Muscle layer of colon (tissue), 2 donors: ENCODE measurements around the gene VILL.
A peak's percentile ranks its signal among the peaks of the same experiment; 100 is the strongest.

ENCODE experiments used
- H3K27ac ChIP-seq: one replicate; pipeline ENCODE4 v1.7.0; 2013; ENCODE audit warnings: low read depth, mild to moderate bottlenecking, low read length, moderate library complexity
- H3K27me3 ChIP-seq, 2 donors: one replicate each; pipeline ENCODE4 v1.7.0; 2013; ENCODE audit warnings: low read length in 2 of 2, mild to moderate bottlenecking in 2 of 2; ENCODE audit not compliant: insufficient read depth in 2 of 2, control insufficient read depth in 1 of 2
- H3K36me3 ChIP-seq: one replicate; pipeline ENCODE4 v1.7.0; 2013; ENCODE audit warnings: mild to moderate bottlenecking, low read length; ENCODE audit not compliant: insufficient read depth
- H3K4me1 ChIP-seq: one replicate; pipeline ENCODE4 v1.7.0; 2013; ENCODE audit warnings: mild to moderate bottlenecking, low read length; ENCODE audit not compliant: insufficient read depth
- H3K4me3 ChIP-seq, 2 donors: one replicate each; pipeline ENCODE4 v1.7.0; 2013; ENCODE audit warnings: low read length in 2 of 2, low read depth in 1 of 2, mild to moderate bottlenecking in 1 of 2, moderate library complexity in 1 of 2
- H3K9ac ChIP-seq: one replicate; pipeline ENCODE4 v1.7.0; 2013; ENCODE audit warnings: low read length
- H3K9me3 ChIP-seq: one replicate; pipeline ENCODE4 v1.7.0; 2013; ENCODE audit warnings: mild to moderate bottlenecking, low read length
- donor health status: abdominal sarcoma.
- donor health status: Adenocarcinoma of cecum.

VILL gene

DNA sequence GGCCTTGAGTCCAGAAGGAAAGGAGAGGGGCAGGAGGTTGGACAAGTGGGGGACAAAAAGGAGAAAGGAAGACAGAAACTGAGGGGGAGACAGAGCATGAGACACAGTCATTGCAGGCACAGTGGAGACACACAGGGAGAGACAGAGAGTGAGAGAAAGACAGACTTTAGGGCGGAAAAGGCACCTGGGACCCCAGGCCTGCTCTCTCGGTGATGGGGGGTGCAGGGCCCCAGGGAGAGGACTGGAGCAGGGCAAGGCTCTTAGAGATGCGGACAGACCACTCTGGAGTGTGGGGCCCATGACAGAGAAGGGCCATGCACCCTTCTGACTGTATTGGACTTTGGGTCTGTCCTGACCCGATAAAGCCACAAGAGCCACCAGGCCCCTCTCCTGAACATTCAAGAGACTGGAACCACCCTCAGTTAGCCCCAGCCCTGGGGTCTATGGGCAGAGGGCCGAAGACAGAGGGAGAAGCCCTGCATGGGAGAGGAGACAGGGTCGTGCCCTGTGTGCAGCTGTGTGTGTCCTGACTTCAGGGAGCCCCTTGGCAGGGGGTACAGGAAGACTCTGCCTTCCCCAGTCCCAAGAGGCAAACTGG lies 26.4 kb downstream of the VILL start:
- no peaks in the 10 kb centered on the region for H3K27me3 ChIP-seq
- no peak overlapping the region for H3K9ac ChIP-seq
- H3K4me3 ChIP-seq, result no peak overlapping the region
- peaks cover 37% of the 10 kb centered on the region for H3K36me3 ChIP-seq
- no peak overlapping the region for H3K27ac ChIP-seq
- no peaks in the 10 kb centered on the region for H3K9me3 ChIP-seq
- H3K4me1 ChIP-seq, result no peaks in the 10 kb centered on the region

DNA sequence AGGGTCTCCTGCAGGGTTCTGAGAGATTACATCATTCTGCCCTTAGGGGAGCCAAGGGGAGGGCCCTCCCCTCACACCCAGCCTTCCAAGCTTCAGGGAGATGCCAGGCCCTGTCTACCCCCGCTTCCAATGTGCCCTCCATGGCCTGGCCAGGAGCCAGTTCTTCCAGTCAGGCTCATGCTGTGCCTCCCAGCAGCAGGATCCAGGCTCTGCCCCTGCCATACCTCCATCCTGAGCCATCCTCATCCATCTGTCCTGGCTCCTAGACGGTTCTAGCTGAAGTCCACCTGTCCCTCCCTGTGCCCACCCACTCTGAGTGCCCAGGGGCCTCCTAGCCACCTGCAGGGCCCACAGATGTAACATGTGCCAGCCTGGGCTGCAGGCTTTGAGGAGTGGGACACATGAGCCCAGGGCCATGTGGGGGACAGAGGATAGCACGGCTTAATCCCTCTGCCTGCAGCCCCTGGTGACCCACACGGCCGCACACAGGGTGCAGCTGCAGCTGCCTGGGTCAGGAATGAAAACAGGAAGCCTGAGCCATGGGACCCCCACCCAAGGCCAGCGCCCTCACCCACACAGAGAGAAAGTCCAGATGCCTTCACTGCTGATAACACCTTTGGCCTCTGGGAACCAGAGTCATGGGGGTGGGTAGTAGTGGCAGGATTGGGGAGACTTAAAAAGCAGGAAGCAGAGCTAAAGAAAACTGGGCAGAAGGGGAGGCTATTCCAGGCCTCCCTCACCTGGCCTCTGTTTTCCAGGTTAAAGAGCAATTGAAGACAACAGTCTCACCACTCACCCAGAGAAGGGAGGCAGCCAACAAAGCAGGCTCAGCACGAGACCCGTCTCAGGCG lies 27.1 kb downstream of the VILL start:
- Histone ChIP-seq H3K27me3 (no peaks in the 10 kb centered on the region), H3K4me3 (no peak overlapping the region), H3K36me3 (peaks cover 37% of the 10 kb centered on the region), H3K9me3 (no peaks in the 10 kb centered on the region), H3K4me1 (no peaks in the 10 kb centered on the region), H3K27ac (no peak overlapping the region), H3K9ac (no peak overlapping the region)

DNA sequence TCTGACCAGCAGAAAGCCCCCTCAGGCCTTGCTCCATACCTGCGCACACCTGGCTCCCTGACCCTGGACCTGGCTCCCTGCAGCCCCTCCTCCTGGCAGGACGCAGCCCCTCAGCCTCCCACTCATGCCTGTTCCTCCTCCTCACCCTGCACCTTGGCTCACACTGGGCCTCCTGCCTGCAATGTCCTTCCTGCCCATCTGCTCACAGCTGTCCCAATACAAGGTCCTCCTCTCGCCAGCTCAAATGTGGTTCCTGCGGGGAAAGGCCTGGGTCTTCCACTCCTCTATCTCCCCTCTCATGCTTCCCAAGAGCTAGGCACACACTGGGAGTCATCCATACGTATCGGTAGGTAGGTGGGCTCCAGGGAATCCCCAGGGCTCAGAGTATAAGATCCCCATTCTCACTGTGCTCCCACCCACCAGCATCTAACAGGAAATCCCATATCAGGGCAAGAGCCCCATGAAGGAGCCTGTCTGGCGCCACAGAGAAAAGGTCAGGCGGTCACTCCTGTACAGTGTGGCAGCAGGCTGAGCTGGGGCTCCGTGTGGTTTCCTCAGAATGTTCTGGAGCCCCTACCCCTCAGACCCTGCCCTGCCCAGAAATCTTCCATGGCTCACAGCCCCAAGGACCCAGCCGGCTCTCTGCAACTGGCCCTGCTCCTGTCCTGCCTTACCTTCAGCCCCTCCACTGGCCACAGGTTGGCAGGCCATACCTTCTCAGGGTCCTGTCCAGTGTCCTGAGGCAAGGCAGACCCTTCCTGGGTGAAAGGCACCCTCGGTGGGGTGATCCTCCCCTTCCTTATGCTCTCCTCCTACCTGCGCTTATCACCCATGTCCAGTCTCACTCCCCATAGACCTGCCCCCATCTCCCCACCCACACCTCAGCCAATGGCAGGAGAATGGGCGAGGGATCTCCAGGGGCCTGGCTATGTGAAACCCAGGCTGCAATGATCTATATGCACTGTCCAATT lies 28.0 kb downstream of the VILL start:
- H3K36me3 ChIP-seq, result peaks cover 37% of the 10 kb centered on the region
- no peaks in the 10 kb centered on the region for H3K9me3 ChIP-seq
- no peak overlapping the region for H3K27ac ChIP-seq
- H3K9ac ChIP-seq, result no peak overlapping the region
- no peaks in the 10 kb centered on the region for H3K4me1 ChIP-seq
- H3K4me3 ChIP-seq, result no peak overlapping the region
- H3K27me3 ChIP-seq, result no peaks in the 10 kb centered on the region

DNA sequence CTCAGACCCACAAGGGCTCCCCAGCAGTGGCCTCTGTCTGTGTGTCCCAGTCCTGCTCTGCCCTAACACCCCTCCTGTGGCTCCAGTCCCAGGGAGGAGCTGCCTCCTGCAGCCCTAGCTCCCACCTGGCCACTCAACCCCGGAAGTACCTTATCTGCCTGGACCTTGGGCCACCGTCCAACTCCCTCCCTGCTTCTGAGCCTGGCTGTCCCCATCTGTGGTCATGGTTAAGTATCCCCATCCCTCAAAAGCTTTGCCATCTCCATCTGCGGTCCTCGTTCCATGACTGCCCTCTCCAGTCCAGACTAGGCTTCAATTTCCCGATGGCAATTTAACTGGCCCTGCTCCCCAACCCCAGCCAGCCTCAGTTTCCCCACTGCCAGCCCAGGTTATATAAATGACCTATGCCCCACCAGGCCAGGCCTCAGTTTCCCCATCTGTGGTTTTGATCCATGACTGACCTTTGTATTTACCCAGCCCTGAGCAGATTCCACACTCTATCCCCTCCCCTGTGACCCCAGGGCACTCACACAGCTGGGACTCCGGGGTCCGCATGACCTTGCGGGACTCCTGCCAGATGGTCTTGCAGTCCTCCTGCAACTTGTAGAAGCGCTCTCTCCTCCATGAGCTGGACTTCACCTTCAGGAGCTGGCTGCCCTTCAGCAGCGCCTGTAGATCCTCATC lies 29.2 kb downstream of the VILL start:
- Histone ChIP-seq H3K4me1 (no peaks in the 10 kb centered on the region), H3K9ac (no peak overlapping the region), H3K4me3 (no peak overlapping the region), H3K27me3 (no peaks in the 10 kb centered on the region), H3K27ac (no peak overlapping the region), H3K36me3 (peaks cover 37% of the 10 kb centered on the region), H3K9me3 (no peaks in the 10 kb centered on the region)

DNA sequence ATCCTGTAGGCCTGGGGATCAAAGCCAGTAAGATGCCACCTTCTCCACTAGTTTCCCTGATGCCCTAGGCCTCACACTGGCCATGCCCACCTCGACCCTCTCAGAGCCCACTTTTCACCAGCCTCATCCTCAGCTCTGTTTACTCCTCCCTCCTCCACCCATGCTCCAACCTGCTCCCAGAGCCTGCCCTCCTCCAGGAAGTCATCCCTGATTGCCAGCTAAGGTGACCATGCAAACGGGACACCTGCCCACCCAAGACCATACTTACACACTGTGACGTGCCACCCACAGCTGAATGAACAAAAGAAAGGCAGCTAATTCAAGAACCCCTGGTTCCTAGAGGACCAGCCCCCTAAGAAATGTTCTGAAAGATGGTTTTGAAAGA lies 29.7 kb downstream of the VILL start:
- Histone ChIP-seq H3K4me3 (no peak overlapping the region), H3K9ac (no peak overlapping the region), H3K4me1 (peaks cover under 1% of the 10 kb centered on the region), H3K27ac (no peak overlapping the region), H3K27me3 (no peaks in the 10 kb centered on the region), H3K36me3 (peaks cover 37% of the 10 kb centered on the region), H3K9me3 (no peaks in the 10 kb centered on the region)

DNA sequence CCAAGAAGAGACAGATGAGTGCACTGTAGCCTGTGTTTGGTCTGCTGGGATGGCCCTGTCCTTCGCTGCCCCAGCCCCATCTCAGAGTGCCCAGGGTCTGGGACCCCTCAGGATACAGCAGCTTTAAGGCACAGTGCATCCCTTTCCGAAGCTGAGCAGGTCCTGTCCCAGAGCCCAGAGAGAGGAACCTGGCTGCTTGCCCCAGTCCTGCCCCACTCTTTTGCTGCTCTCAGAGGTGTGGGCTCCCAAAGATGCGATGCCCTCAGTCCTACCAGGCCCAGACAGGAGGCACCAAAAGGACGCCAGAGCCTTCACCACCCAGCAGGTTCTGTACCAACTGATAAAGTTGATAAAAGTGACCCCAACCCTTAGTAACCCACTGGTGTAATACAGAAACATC lies 30.6 kb downstream of the VILL start:
- Histone ChIP-seq H3K36me3 (peaks cover 29% of the 10 kb centered on the region), H3K4me1 (peaks cover 7% of the 10 kb centered on the region), H3K27ac (no peak overlapping the region), H3K9me3 (no peaks in the 10 kb centered on the region), H3K9ac (no peak overlapping the region), H3K27me3 (no peaks in the 10 kb centered on the region), H3K4me3 (no peak overlapping the region)

DNA sequence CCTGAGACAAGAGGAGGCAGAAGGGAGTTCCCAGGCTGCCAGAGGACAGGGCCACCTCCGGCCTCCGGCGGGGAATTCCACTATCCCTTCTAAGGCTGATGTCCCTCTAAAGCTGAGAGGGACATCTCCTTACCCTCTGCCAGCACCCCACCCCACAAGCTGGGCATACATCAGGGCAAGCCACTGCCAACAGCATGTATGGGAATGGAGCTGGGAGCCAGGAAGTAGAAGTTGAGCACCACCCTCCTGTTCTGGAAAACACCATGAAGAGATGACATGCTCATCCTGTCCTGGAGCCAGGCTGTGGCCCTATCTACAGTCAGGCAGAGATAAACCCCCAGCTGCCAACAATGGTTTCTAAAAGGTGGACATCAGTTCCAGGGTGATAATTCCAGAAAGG lies 31.7 kb downstream of the VILL start:
- H3K4me1 ChIP-seq, result peaks cover 7% of the 10 kb centered on the region
- H3K27ac ChIP-seq, result no peak overlapping the region
- H3K9ac ChIP-seq, result no peak overlapping the region
- H3K27me3 ChIP-seq, result no peaks in the 10 kb centered on the region
- peaks cover 18% of the 10 kb centered on the region for H3K36me3 ChIP-seq
- H3K9me3 ChIP-seq, result no peaks in the 10 kb centered on the region
- H3K4me3 ChIP-seq, result no peak overlapping the region

DNA sequence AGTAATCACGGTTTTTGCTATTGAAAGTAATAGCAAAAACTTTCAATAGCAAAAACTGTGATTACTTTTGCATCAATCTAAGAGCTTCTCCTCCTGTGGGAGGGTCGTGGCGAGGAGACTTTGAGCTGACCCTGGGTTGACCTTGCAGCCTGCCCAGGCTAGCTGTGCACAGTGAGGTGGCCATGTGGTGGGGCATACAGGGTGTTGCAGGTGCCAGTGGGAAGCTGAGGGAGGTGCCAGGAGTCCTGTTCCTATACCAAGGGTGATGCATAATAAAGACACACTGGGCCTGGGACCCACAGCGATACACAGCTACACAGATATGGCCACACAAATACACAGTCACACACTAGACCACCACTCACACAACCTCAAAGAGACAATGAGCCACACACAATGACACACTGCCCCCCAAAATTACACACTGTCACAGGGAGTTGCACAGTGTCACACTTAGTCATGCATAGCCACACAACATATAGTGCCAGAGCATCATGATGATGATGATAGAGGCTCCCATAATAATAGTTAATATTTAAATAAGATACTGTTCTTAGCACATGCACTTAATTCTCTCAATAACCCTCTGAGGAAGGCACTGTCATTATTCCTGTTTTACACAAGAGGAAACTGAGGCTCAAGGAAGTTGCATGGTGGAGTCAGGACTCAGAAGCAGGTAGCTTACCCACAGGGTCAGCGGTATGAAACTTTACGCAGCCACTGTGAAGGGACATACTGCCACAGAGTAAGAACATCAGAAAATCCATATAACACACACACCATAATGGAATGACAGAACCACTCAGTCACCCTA lies 32.5 kb downstream of the VILL start:
- H3K9ac ChIP-seq, result no peak overlapping the region
- H3K9me3 ChIP-seq, result no peaks in the 10 kb centered on the region
- H3K27ac ChIP-seq, result no peak overlapping the region
- peaks cover 7% of the 10 kb centered on the region for H3K4me1 ChIP-seq
- no peaks in the 10 kb centered on the region for H3K27me3 ChIP-seq
- H3K4me3 ChIP-seq, result peak overlapping the region in 1 of 2 donors; percentile 87
- peaks cover 15% of the 10 kb centered on the region for H3K36me3 ChIP-seq

DNA sequence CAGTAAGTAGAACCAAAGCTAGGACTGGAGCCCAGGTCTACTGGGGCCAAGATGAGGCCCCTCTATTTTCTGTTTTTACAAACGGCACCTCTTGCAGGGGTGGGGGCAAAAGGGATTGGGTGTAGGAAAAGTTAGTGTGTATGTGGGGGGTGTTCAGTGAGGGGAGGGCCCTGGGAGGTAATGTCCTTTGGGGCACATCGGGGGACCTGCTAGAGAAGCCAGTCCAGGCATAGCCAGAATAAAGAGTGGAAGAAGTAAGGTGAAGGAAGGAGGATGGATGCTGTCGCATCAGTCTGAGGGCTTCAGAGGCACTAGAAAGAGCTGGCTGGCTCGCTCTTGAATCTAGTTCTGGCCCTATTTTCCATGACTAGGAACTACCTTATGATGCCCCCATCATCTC lies 36.3 kb downstream of the VILL start:
- Histone ChIP-seq H3K27me3 (no peaks in the 10 kb centered on the region), H3K9ac (no peak overlapping the region), H3K36me3 (no peaks in the 10 kb centered on the region), H3K27ac (no peak overlapping the region), H3K4me3 (no peak overlapping the region), H3K9me3 (no peaks in the 10 kb centered on the region), H3K4me1 (peaks cover 24% of the 10 kb centered on the region)
